Spleen (tissue), 11 donors: ENCODE data around the gene VWA3A. TPM values are rescaled to one million over a fixed set of nuclear protein-coding genes. Genes with fewer than 3 reads are reported as not detected.

Experiments used
- DNase-seq: peaks from one replicate; pipeline ENCODE4 v3.0.0-alpha.2; 2020
- H3K27ac ChIP-seq, 8 donors: fragments of 200-600 bp; sonication (generic) in 7 of 8; 1 replicate in 4 of 8; 2 replicates in 4 of 8; pipeline versions ENCODE4 v1.5.0 to v1.8.0; 2016 to 2021; ENCODE audit warnings: inconsistent platforms in 4 of 8, mild to moderate bottlenecking in 4 of 8, moderate library complexity in 1 of 8
- H3K27me3 ChIP-seq, 7 donors: fragments of 200-600 bp; sonication (generic) in 6 of 7; replicated peaks in 1 of 7; 1 replicate in 4 of 7; 2 replicates in 3 of 7; pipeline versions ENCODE4 v1.5.0 to v1.8.0; 2016 to 2021; ENCODE audit warnings: inconsistent platforms in 3 of 7, mild to moderate bottlenecking in 1 of 7
- H3K36me3 ChIP-seq, 6 donors: fragments of 200-600 bp; sonication (generic) in 5 of 6; 1 replicate in 4 of 6; 2 replicates in 2 of 6; pipeline versions ENCODE4 v1.5.0 to v1.8.0; 2016 to 2021; ENCODE audit warnings: inconsistent platforms in 2 of 6
- H3K4me1 ChIP-seq, 6 donors: fragments of 200-600 bp; sonication (generic) in 5 of 6; 1 replicate in 3 of 6; 2 replicates in 3 of 6; pipeline versions ENCODE4 v1.5.0 to v1.8.0; 2016 to 2021; ENCODE audit warnings: inconsistent platforms in 3 of 6
- H3K4me3 ChIP-seq, 8 donors: fragments of 200-600 bp; sonication (generic) in 7 of 8; 1 replicate in 4 of 8; 2 replicates in 4 of 8; pipeline versions ENCODE4 v1.5.0 to v1.8.0; 2016 to 2021; ENCODE audit warnings: inconsistent platforms in 4 of 8, mild to moderate bottlenecking in 4 of 8, moderate library complexity in 2 of 8
- H3K9me3 ChIP-seq, 8 donors: fragments of 200-600 bp; sonication (generic) in 7 of 8; 1 replicate in 4 of 8; 2 replicates in 4 of 8; pipeline versions ENCODE4 v1.5.0 to v1.8.0; 2016 to 2021; ENCODE audit warnings: inconsistent platforms in 4 of 8
- POLR2A ChIP-seq, 3 donors: fragments of 450-650 bp; IDR thresholded peaks; one replicate each; pipeline ENCODE4 v1.5.1; 2017; ENCODE audit warnings: antibody characterized with exemption in 3 of 3, mild to moderate bottlenecking in 1 of 3
- POLR2AphosphoS5 ChIP-seq, 3 donors: sonication (generic); formaldehyde crosslinking; IDR thresholded peaks; one replicate each; pipeline ENCODE4 v1.5.1; 2017; ENCODE audit warnings: antibody characterized with exemption in 3 of 3
- WGBS, 5 donors: extraction: QIAGEN DNeasy Blood & Tissue Kit in 3 of 5; methylation state at CpG; one replicate each; pipeline versions ENCODE4 v1.1.5 to v1.1.7; 2013 to 2018; 5-methylcytosine and 5-hydroxymethylcytosine counted together
- intact Hi-C: fragments of 100-400 bp; cut with DNase I; formaldehyde crosslinking; loops from one replicate; pipeline ENCODE4 v1.15.0; 2023; ENCODE audit warnings: low total_unique reads
- polyA plus RNA-seq, 3 donors: library from polyadenylated mRNA; stranded (reverse); fragments of 200-250 nt; gene quantifications; one replicate each; pipeline ENCODE4 v1.2.1, GENCODE V29; 2013
- total RNA-seq, 7 donors: library from RNA; depleted of rRNA in 3 of 7; stranded (reverse); fragments of >200 nt in 3 of 7; fragmentation: NEBNext Ultra II Directional in 4 of 7; extraction: Animal tissue kit (Norgen Biotek cat#: 25700) in 4 of 7; gene quantifications; one replicate each; pipeline versions ENCODE4 v1.1.0 to v1.2.1, GENCODE V29; 2016 to 2021
- TF ChIP-seq, protein P1 (sequence below), 11 experiments: fragments of 200-600 bp in 7 of 11; fragments of 450-650 bp in 4 of 11; sonication (generic) in 4 of 11; IDR thresholded peaks in 8 of 11; conservative IDR thresholded peaks in 3 of 11; 1 replicate in 7 of 11; 2 replicates in 4 of 11; pipeline versions ENCODE4 v1.4.0 to v1.8.0; 2016 to 2021; ENCODE audit warnings: antibody characterized with exemption in 11 of 11, inconsistent platforms in 4 of 11, mild to moderate bottlenecking in 1 of 11
- donor health status: healthy with polysubstance abuse.
- donor health status: DM: no; HTN: no; CAD: no; lungs with moderate emphysema.
- donor health status: DM: no; HTN: no; CAD: no.
- donor health status: Bipolar disorder and iron deficiency.
- donor health status: healthy.
- donor health status: DM: no; HTN: no; CAD: no.
- donor health status: DM: yes; HTN: yes; CAD: no.

Gene VWA3A
- total and polyA plus RNA-seq, 10 donors, result 0.08 to 2.1 (median 0.30) TPM; not detected in 2

GRCh38 chr16:22089910-22090309 lies 2.4 kb upstream of the VWA3A start:
- no peak for DNase-seq
- Histone ChIP-seq H3K4me3 (no peak overlapping the region), H3K36me3 (peaks cover 0 to 22% (median 3%) of the 10 kb centered on the region in 6 donors), H3K27ac (no peak overlapping the region), H3K9me3 (no peaks in the 10 kb centered on the region), H3K4me1 (no peaks in the 10 kb centered on the region), H3K27me3 (no peaks in the 10 kb centered on the region)
- TF ChIP-seq, protein P1, sequence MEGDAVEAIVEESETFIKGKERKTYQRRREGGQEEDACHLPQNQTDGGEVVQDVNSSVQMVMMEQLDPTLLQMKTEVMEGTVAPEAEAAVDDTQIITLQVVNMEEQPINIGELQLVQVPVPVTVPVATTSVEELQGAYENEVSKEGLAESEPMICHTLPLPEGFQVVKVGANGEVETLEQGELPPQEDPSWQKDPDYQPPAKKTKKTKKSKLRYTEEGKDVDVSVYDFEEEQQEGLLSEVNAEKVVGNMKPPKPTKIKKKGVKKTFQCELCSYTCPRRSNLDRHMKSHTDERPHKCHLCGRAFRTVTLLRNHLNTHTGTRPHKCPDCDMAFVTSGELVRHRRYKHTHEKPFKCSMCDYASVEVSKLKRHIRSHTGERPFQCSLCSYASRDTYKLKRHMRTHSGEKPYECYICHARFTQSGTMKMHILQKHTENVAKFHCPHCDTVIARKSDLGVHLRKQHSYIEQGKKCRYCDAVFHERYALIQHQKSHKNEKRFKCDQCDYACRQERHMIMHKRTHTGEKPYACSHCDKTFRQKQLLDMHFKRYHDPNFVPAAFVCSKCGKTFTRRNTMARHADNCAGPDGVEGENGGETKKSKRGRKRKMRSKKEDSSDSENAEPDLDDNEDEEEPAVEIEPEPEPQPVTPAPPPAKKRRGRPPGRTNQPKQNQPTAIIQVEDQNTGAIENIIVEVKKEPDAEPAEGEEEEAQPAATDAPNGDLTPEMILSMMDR (IDR thresholded peaks at IDR 0.05 in 8 of 11, conservative IDR thresholded peaks at IDR 0.05 in 3 of 11), result no peak
- TF ChIP-seq POLR2AphosphoS5 (IDR thresholded peaks at IDR 0.05) (no peak), POLR2A (IDR thresholded peaks at IDR 0.05) (no peak)
- intact Hi-C loops, result no loop called here
- WGBS, 5 donors, result 93 to 98% (median 95%) methylated on average over 4 of the region's 4 CpGs

DNA sequence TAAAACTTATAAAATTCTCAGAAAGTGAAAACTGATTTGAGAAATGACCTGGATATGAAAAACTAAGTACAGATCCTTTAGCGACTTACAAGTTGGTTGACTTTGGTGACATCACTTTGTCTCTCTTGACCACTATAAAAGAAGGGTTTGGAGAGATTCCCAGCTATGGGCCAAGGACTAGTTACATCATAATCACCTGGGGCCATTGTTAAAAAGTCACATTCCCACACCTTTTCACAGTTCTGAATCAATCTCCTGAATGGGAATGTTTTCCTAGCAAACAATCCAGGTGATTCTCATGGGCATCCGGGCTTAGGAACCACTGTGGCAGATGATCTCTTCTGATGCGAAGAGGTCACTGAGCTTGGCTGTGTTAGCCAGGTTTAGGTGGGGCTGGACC lies 620 bp upstream of the VWA3A start:
- Histone ChIP-seq H3K27ac (no peak overlapping the region), H3K9me3 (no peaks in the 10 kb centered on the region), H3K4me1 (no peaks in the 10 kb centered on the region), H3K27me3 (peaks cover 0 to 14% (median 0%) of the 10 kb centered on the region in 7 donors), H3K36me3 (peaks cover 0 to 10% (median 0%) of the 10 kb centered on the region in 6 donors), H3K4me3 (no peak overlapping the region)
- DNase-seq, result no peak
- TF ChIP-seq, protein P1 (IDR thresholded peaks at IDR 0.05 in 8 of 11, conservative IDR thresholded peaks at IDR 0.05 in 3 of 11), result no peak
- TF ChIP-seq POLR2AphosphoS5 (IDR thresholded peaks at IDR 0.05) (no peak), POLR2A (IDR thresholded peaks at IDR 0.05) (no peak)
- intact Hi-C loops, result no loop called here
- WGBS, 5 donors, result 92 to 99% (median 94%) methylated on average over 3 of the region's 3 CpGs

DNA sequence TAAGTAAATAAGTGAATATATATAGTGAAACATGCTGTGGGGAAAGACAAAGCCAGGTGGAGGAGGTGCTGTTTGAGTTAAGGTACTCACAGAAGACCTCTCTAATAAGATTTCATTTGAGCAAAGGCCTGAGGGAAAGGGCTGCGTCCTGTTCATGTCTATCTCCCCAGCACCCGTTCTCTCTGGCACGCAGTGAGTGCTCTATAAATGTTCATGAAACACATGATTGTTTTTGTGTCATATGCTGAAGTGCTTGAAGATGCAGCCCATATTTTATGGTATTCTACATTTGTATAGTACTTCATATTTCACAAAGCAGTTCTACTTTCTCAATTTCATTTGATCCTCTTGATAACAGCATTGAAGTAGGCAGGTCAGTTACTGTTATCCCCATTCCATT lies 990 bp downstream of the VWA3A start:
- no peak for DNase-seq
- Histone ChIP-seq H3K27me3 (peaks cover 0 to 23% (median 0%) of the 10 kb centered on the region in 7 donors), H3K27ac (no peak overlapping the region), H3K9me3 (no peaks in the 10 kb centered on the region), H3K36me3 (no peaks in the 10 kb centered on the region), H3K4me1 (no peaks in the 10 kb centered on the region), H3K4me3 (no peak overlapping the region)
- TF ChIP-seq, protein P1 (IDR thresholded peaks at IDR 0.05 in 8 of 11, conservative IDR thresholded peaks at IDR 0.05 in 3 of 11), result no peak
- TF ChIP-seq POLR2AphosphoS5 (IDR thresholded peaks at IDR 0.05), result no peak
- no peak for TF ChIP-seq POLR2A (IDR thresholded peaks at IDR 0.05)
- intact Hi-C loops, result no loop called here
- WGBS, 5 donors, result 85 to 94% (median 91%) methylated on average over 3 of the region's 3 CpGs

DNA sequence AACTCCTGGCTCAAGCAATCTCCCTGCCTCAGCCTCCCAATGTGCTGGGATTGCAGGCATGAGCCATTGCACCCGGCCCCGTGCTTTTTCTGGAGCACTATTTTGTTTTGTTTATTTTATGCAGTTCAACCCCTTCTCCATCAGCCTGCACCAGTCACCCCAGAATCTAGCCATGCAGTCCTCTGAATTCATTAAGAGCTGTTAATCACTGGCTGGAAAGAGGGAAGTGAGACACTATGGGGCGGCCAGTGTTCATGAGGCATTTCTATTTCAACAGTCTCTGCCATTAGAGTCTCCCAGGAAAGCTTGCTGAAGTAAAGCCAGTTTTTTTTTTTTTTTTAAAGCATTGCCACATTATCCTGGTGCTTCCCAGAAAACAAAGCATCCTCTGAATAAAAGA lies 1.7 kb downstream of the VWA3A start:
- H3K27me3 ChIP-seq, result peaks cover 0 to 23% (median 0%) of the 10 kb centered on the region in 7 donors
- no peak overlapping the region for H3K4me3 ChIP-seq
- no peak overlapping the region for H3K27ac ChIP-seq
- TF ChIP-seq POLR2AphosphoS5 (IDR thresholded peaks at IDR 0.05) (no peak), POLR2A (IDR thresholded peaks at IDR 0.05) (no peak)
- TF ChIP-seq, protein P1 (IDR thresholded peaks at IDR 0.05 in 8 of 11, conservative IDR thresholded peaks at IDR 0.05 in 3 of 11), result no peak
- no peak for DNase-seq
- intact Hi-C loops, result no loop called here
- peaks cover 0 to 4% (median 0%) of the 10 kb centered on the region in 6 donors for H3K4me1 ChIP-seq
- no peaks in the 10 kb centered on the region for H3K36me3 ChIP-seq
- 69 to 79% (median 72%) methylated on average over 3 of the region's 3 CpGs for WGBS, 5 donors
- H3K9me3 ChIP-seq, result no peaks in the 10 kb centered on the region
